ENCODE measurements around the gene BRINP3. TPM values are rescaled to one million over a fixed set of nuclear protein-coding genes. Genes with fewer than 3 reads are reported as not detected.

The BRINP3 gene
- total RNA-seq, 1 donor from 2014 or later, result 2.2 TPM

- no peak overlapping the region for H3K27ac Mint-ChIP-seq (ENCODE audit: unreplicated experiment)
- no peaks in the 10 kb centered on the region for H3K9me3 Mint-ChIP-seq (ENCODE audit: unreplicated experiment)
- H3K27me3 Mint-ChIP-seq (ENCODE audit: unreplicated experiment), result no peaks in the 10 kb centered on the region
- no peak overlapping the region for H3K4me3 Mint-ChIP-seq (ENCODE audit: unreplicated experiment)
- H3K4me1 Mint-ChIP-seq (ENCODE audit: unreplicated experiment), result no peaks in the 10 kb centered on the region
- H3K36me3 Mint-ChIP-seq (ENCODE audit: low read depth, unreplicated experiment), result no peaks in the 10 kb centered on the region
- TF ChIP-seq CTCF (IDR thresholded peaks at IDR 0.05; ENCODE audit: unreplicated experiment), result no peak
- no peak for DNase-seq (ENCODE audit: low spot score)
Measured at GRCh38 chr1:190353538-190354101, 124.0 kb downstream of the BRINP3 start.

GRCh38 chr1:190344454-190344853 is 133.2 kb downstream of the BRINP3 start:
- no peak for TF ChIP-seq CTCF (IDR thresholded peaks at IDR 0.05; ENCODE audit: unreplicated experiment)
- no peak overlapping the region for H3K27ac Mint-ChIP-seq (ENCODE audit: unreplicated experiment)
- H3K4me1 Mint-ChIP-seq (ENCODE audit: unreplicated experiment), result no peaks in the 10 kb centered on the region
- DNase-seq (ENCODE audit: low spot score), result no peak
- H3K27me3 Mint-ChIP-seq (ENCODE audit: unreplicated experiment), result no peaks in the 10 kb centered on the region
- H3K4me3 Mint-ChIP-seq (ENCODE audit: unreplicated experiment), result no peak overlapping the region
- H3K9me3 Mint-ChIP-seq (ENCODE audit: unreplicated experiment), result no peaks in the 10 kb centered on the region
- H3K36me3 Mint-ChIP-seq (ENCODE audit: low read depth, unreplicated experiment), result no peaks in the 10 kb centered on the region

- TF ChIP-seq CTCF (IDR thresholded peaks at IDR 0.05; ENCODE audit: unreplicated experiment), result no peak
- Mint-ChIP-seq H3K9me3 (ENCODE audit: unreplicated experiment) (no peaks in the 10 kb centered on the region), H3K27ac (ENCODE audit: unreplicated experiment) (no peak overlapping the region), H3K4me3 (ENCODE audit: unreplicated experiment) (no peak overlapping the region), H3K27me3 (ENCODE audit: unreplicated experiment) (no peaks in the 10 kb centered on the region), H3K4me1 (ENCODE audit: unreplicated experiment) (no peaks in the 10 kb centered on the region), H3K36me3 (ENCODE audit: low read depth, unreplicated experiment) (no peaks in the 10 kb centered on the region)
- no peak for DNase-seq (ENCODE audit: low spot score)
Measured at GRCh38 chr1:190338829-190339228, 138.8 kb downstream of the BRINP3 start.

GRCh38 chr1:190328871-190329270 is 148.8 kb downstream of the BRINP3 start:
- Mint-ChIP-seq H3K36me3 (ENCODE audit: low read depth, unreplicated experiment) (no peaks in the 10 kb centered on the region), H3K27ac (ENCODE audit: unreplicated experiment) (no peak overlapping the region), H3K4me3 (ENCODE audit: unreplicated experiment) (no peak overlapping the region), H3K9me3 (ENCODE audit: unreplicated experiment) (no peaks in the 10 kb centered on the region), H3K27me3 (ENCODE audit: unreplicated experiment) (no peaks in the 10 kb centered on the region), H3K4me1 (ENCODE audit: unreplicated experiment) (peaks cover 10% of the 10 kb centered on the region)
- DNase-seq (ENCODE audit: low spot score), result no peak
- TF ChIP-seq CTCF (IDR thresholded peaks at IDR 0.05; ENCODE audit: unreplicated experiment), result no peak

- H3K27ac Mint-ChIP-seq (ENCODE audit: unreplicated experiment), result no peak overlapping the region
Measured at GRCh38 chr1:190328361-190328760, 149.3 kb downstream of the BRINP3 start.

More at GRCh38 chr1:190328361-190328760, 149.3 kb downstream of the BRINP3 start:
- H3K27me3 Mint-ChIP-seq (ENCODE audit: unreplicated experiment), result no peaks in the 10 kb centered on the region
- TF ChIP-seq CTCF (IDR thresholded peaks at IDR 0.05; ENCODE audit: unreplicated experiment), result no peak
- peaks cover 10% of the 10 kb centered on the region for H3K4me1 Mint-ChIP-seq (ENCODE audit: unreplicated experiment)
- no peaks in the 10 kb centered on the region for H3K9me3 Mint-ChIP-seq (ENCODE audit: unreplicated experiment)
- DNase-seq (ENCODE audit: low spot score), result no peak
- no peaks in the 10 kb centered on the region for H3K36me3 Mint-ChIP-seq (ENCODE audit: low read depth, unreplicated experiment)
- no peak overlapping the region for H3K4me3 Mint-ChIP-seq (ENCODE audit: unreplicated experiment)
